ENCODE measurements around the gene AFF2.

Gene AFF2

GRCh38 chrX:148567229-148567628 lies 66.8 kb downstream of the AFF2 start:
- no peak for TF ChIP-seq CTCF (conservative IDR thresholded peaks at IDR 0.05; ENCODE audit: low read depth, low read length)
- Histone ChIP-seq H3K79me2 (ENCODE audit: insufficient read depth, low read depth) (no peaks in the 10 kb centered on the region), H3K27ac (no peak overlapping the region), H3K36me3 (ENCODE audit: insufficient read depth) (no peaks in the 10 kb centered on the region), H3K4me2 (no peak overlapping the region), H2AFZ (ENCODE audit: low read depth) (no peak overlapping the region), H3K27me3 (ENCODE audit: insufficient read depth, low read depth) (no peaks in the 10 kb centered on the region), H3K4me1 (ENCODE audit: low read depth, poor library complexity, severe bottlenecking) (peaks cover 11% of the 10 kb centered on the region), H3K4me3 (IDR thresholded peaks at IDR 0.05; ENCODE audit: insufficient read depth, low read depth, low read length) (no peak overlapping the region), H3K9ac (no peak overlapping the region), H4K20me1 (ENCODE audit: insufficient read depth) (no peaks in the 10 kb centered on the region)

GRCh38 chrX:148567779-148568178 lies 67.4 kb downstream of the AFF2 start:
- peaks cover 11% of the 10 kb centered on the region for H3K4me1 ChIP-seq (ENCODE audit: low read depth, poor library complexity, severe bottlenecking)
- no peaks in the 10 kb centered on the region for H4K20me1 ChIP-seq (ENCODE audit: insufficient read depth)
- no peak overlapping the region for H2AFZ ChIP-seq (ENCODE audit: low read depth)
- H3K9ac ChIP-seq, result no peak overlapping the region
- H3K4me2 ChIP-seq, result no peak overlapping the region
- no peak overlapping the region for H3K4me3 ChIP-seq (IDR thresholded peaks at IDR 0.05; ENCODE audit: insufficient read depth, low read depth, low read length)
- H3K79me2 ChIP-seq (ENCODE audit: insufficient read depth, low read depth), result no peaks in the 10 kb centered on the region
- no peak overlapping the region for H3K27ac ChIP-seq
- no peak for TF ChIP-seq CTCF (conservative IDR thresholded peaks at IDR 0.05; ENCODE audit: low read depth, low read length)
- no peaks in the 10 kb centered on the region for H3K36me3 ChIP-seq (ENCODE audit: insufficient read depth)
- H3K27me3 ChIP-seq (ENCODE audit: insufficient read depth, low read depth), result no peaks in the 10 kb centered on the region

GRCh38 chrX:148568763-148569162 lies 68.3 kb downstream of the AFF2 start:
- H3K9ac ChIP-seq, result no peak overlapping the region

GRCh38 chrX:148572337-148572736 lies 71.9 kb downstream of the AFF2 start:
- no peak overlapping the region for H3K27ac ChIP-seq
- H2AFZ ChIP-seq (ENCODE audit: low read depth), result no peak overlapping the region
- no peak for TF ChIP-seq CTCF (conservative IDR thresholded peaks at IDR 0.05; ENCODE audit: low read depth, low read length)
- H3K9ac ChIP-seq, result no peak overlapping the region
- H3K4me1 ChIP-seq (ENCODE audit: low read depth, poor library complexity, severe bottlenecking), result peaks cover 5% of the 10 kb centered on the region
- H3K79me2 ChIP-seq (ENCODE audit: insufficient read depth, low read depth), result no peaks in the 10 kb centered on the region
- H3K27me3 ChIP-seq (ENCODE audit: insufficient read depth, low read depth), result no peaks in the 10 kb centered on the region
- H3K4me2 ChIP-seq, result no peak overlapping the region
- H4K20me1 ChIP-seq (ENCODE audit: insufficient read depth), result no peaks in the 10 kb centered on the region
- H3K36me3 ChIP-seq (ENCODE audit: insufficient read depth), result no peaks in the 10 kb centered on the region
- H3K4me3 ChIP-seq (IDR thresholded peaks at IDR 0.05; ENCODE audit: insufficient read depth, low read depth, low read length), result no peak overlapping the region

More at GRCh38 chrX:148568763-148569162, 68.3 kb downstream of the AFF2 start:
- Histone ChIP-seq H2AFZ (ENCODE audit: low read depth) (no peak overlapping the region), H3K36me3 (ENCODE audit: insufficient read depth) (no peaks in the 10 kb centered on the region), H3K27ac (no peak overlapping the region), H3K4me2 (no peak overlapping the region), H3K4me1 (ENCODE audit: low read depth, poor library complexity, severe bottlenecking) (peaks cover 11% of the 10 kb centered on the region), H3K79me2 (ENCODE audit: insufficient read depth, low read depth) (no peaks in the 10 kb centered on the region), H3K27me3 (ENCODE audit: insufficient read depth, low read depth) (no peaks in the 10 kb centered on the region), H3K4me3 (IDR thresholded peaks at IDR 0.05; ENCODE audit: insufficient read depth, low read depth, low read length) (no peak overlapping the region), H4K20me1 (ENCODE audit: insufficient read depth) (no peaks in the 10 kb centered on the region)
- TF ChIP-seq CTCF (conservative IDR thresholded peaks at IDR 0.05; ENCODE audit: low read depth, low read length), result no peak
